T-helper 17 cell (primary cell): ENCODE results near the gene TBC1D1. TPM values are rescaled to one million over a fixed set of nuclear protein-coding genes. Genes with fewer than 3 reads are reported as not detected.

Experiments used
- ATAC-seq: fragments of 150-1000 bp; cut with Tn5 transposase; 2 replicates; pipeline ENCODE4 v1.10.0; 2021; ENCODE audit warnings: mild to moderate bottlenecking, moderate library complexity
- DNase-seq, 3 donors: peaks; one replicate each; pipeline versions ENCODE4 v3.0.0 to v3.0.0-alpha.2; 2020 to 2021
- H3K9me3 ChIP-seq: one replicate; pipeline ENCODE4 v1.7.0; 2013; ENCODE audit warnings: low read length, mild to moderate bottlenecking; ENCODE audit not compliant: control insufficient read depth, poor library complexity, severe bottlenecking
- H3K27ac Mint-ChIP-seq: one replicate; pipeline ENCODE4 v1.8.0; 2022; ENCODE audit warnings: mild to moderate bottlenecking, moderate library complexity, mixed read lengths
- H3K27me3 Mint-ChIP-seq: one replicate; pipeline ENCODE4 v1.8.0; 2022; ENCODE audit warnings: mixed read lengths
- H3K36me3 Mint-ChIP-seq: one replicate; pipeline ENCODE4 v1.8.0; 2022; ENCODE audit warnings: low read depth, mixed read lengths
- H3K4me1 Mint-ChIP-seq: one replicate; pipeline ENCODE4 v1.8.0; 2022; ENCODE audit warnings: mild to moderate bottlenecking, mixed read lengths
- H3K4me3 Mint-ChIP-seq: one replicate; pipeline ENCODE4 v1.8.0; 2022; ENCODE audit warnings: mild to moderate bottlenecking, moderate library complexity, mixed read lengths
- total RNA-seq, 4 donors: library from RNA in 2 of 4; stranded (reverse) in 2 of 4; gene quantifications; one replicate each; pipeline ENCODE4 v1.2.3 and lab custom pipeline; 2022 to 2026

The TBC1D1 gene, protein sequence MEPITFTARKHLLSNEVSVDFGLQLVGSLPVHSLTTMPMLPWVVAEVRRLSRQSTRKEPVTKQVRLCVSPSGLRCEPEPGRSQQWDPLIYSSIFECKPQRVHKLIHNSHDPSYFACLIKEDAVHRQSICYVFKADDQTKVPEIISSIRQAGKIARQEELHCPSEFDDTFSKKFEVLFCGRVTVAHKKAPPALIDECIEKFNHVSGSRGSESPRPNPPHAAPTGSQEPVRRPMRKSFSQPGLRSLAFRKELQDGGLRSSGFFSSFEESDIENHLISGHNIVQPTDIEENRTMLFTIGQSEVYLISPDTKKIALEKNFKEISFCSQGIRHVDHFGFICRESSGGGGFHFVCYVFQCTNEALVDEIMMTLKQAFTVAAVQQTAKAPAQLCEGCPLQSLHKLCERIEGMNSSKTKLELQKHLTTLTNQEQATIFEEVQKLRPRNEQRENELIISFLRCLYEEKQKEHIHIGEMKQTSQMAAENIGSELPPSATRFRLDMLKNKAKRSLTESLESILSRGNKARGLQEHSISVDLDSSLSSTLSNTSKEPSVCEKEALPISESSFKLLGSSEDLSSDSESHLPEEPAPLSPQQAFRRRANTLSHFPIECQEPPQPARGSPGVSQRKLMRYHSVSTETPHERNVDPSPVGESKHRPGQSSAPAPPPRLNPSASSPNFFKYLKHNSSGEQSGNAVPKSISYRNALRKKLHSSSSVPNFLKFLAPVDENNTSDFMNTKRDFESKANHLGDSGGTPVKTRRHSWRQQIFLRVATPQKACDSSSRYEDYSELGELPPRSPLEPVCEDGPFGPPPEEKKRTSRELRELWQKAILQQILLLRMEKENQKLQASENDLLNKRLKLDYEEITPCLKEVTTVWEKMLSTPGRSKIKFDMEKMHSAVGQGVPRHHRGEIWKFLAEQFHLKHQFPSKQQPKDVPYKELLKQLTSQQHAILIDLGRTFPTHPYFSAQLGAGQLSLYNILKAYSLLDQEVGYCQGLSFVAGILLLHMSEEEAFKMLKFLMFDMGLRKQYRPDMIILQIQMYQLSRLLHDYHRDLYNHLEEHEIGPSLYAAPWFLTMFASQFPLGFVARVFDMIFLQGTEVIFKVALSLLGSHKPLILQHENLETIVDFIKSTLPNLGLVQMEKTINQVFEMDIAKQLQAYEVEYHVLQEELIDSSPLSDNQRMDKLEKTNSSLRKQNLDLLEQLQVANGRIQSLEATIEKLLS (N-terminal part only)
- 10 to 100 TPM; 45.5 to 51.1 TPM for total RNA-seq
- 57.6 to 104 reads per million in 2 donors for total RNA-seq (lab: John Stamatoyannopoulos, UW)

DNA sequence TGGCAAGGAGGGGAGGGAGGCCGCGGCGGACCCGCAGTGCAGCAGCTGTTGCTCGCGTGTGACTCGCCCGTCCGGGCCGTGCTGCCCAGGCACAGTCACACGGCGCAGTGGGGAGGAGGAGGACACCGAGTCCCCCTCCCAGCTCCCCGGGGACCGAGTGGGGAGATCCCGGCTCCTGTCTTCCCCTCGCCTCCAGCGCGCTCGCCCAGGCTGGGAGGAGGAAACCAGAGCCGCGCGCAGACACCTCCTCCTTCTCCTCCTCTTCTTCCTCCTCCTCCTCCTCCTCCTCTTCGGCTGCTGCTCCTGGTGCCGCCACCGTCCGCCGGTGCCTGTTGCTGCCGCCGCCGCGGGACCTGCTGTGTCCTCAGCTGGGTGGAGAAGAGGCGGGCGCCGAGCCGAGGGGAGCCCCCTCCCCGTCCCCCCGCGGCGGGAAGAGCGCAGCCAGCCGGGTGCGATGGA lies at the start of gene TBC1D1:
Gene TBC1D1, plus strand, starts transcription at position 284 of the 459 bp plus-strand sequence. CDS start 11,012 bp downstream, outside the sequence.
- H3K9me3 ChIP-seq: no peaks in the 10 kb centered on the region
- Mint-ChIP-seq H3K4me3 (peak within 1 kb of the TSS; percentile 90), H3K27ac (peak within 1 kb of the TSS; percentile 94), H3K36me3 (no peaks in the 10 kb centered on the region), H3K27me3 (no peaks in the 10 kb centered on the region), H3K4me1 (peaks cover 24% of the 10 kb centered on the region)
- ATAC-seq: peak; percentile 51
- peak; percentile 7 to 17 (median 12) for DNase-seq

DNA sequence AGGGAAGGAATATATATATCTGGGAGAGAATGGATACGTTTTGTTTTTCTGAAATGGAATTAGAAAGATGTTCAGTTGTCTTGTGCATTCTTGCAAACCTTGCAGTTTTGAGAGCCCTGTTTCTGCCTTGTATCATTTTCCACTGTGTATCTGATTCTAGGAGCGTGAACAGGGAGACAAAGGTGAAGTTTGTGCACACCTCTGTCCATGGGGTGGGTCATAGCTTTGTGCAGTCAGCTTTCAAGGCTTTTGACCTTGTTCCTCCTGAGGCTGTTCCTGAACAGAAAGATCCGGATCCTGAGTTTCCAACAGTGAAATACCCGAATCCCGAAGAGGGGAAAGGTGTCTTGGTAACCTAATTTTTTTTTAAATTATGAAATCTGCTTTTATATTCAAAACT lies 46.7 kb upstream of the TBC1D1 start:
- DNase-seq: no peak
- no peaks in the 10 kb centered on the region for H3K9me3 ChIP-seq
- no peak for ATAC-seq
- peaks cover 12% of the 10 kb centered on the region for H3K36me3 Mint-ChIP-seq
- H3K27ac Mint-ChIP-seq: no peak overlapping the region
- H3K4me3 Mint-ChIP-seq: no peak overlapping the region
- H3K27me3 Mint-ChIP-seq: no peaks in the 10 kb centered on the region
- peaks cover 2% of the 10 kb centered on the region for H3K4me1 Mint-ChIP-seq

DNA sequence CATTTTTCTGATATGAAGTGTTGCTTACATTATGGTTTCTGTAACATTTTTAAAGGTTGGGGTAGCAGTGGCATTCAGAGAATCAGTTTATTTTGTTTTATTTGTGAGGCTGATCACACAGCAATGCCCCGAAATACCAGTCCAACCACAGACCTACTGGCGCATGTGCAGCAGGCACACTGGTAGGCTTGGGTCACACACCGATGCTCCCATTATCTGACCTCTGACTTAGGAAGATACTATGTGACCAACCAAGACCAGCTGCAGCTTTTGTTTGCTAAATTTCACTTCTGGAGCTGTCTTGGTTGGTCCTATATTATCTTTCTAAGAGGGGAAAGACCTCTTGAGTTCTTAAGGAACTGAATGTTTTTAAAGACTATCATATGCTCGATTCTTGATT lies 45.7 kb upstream of the TBC1D1 start:
- peaks cover 2% of the 10 kb centered on the region for H3K4me1 Mint-ChIP-seq
- H3K36me3 Mint-ChIP-seq: peaks cover 12% of the 10 kb centered on the region
- no peaks in the 10 kb centered on the region for H3K9me3 ChIP-seq
- no peak for ATAC-seq
- no peak overlapping the region for H3K4me3 Mint-ChIP-seq
- H3K27ac Mint-ChIP-seq: no peak overlapping the region
- no peaks in the 10 kb centered on the region for H3K27me3 Mint-ChIP-seq
- DNase-seq: no peak

DNA sequence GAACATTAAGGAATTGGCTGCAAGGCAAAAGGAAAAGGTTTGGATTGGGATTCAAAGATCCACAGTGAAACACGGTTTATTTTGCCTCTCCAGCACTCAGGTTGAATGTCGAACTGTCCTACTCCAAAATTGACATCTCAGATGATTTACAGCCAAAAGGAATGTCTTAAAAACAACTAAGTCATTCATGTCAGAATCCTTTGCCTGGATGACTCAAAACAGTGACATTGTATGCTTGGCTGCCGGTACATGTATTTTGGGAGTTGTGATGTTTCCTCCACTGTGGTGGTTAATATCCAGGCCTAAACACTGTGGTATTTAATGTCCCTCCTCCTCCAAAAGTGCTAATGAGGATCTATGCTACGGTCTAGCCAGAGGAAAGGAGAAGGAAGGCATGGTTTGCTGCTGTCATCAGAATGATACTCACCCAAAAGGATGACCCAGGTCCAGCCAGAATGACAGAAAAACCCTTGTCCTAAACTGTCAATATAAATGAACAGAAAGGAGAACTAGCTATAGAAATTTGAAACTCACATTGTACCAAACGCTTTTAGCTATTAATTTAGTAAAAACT lies 43.5 kb upstream of the TBC1D1 start:
- no peak for ATAC-seq
- no peak overlapping the region for H3K4me3 Mint-ChIP-seq
- peaks cover 15% of the 10 kb centered on the region for H3K36me3 Mint-ChIP-seq
- H3K27ac Mint-ChIP-seq: no peak overlapping the region
- peaks cover 4% of the 10 kb centered on the region for H3K4me1 Mint-ChIP-seq
- DNase-seq: no peak
- H3K9me3 ChIP-seq: no peaks in the 10 kb centered on the region
- no peaks in the 10 kb centered on the region for H3K27me3 Mint-ChIP-seq

DNA sequence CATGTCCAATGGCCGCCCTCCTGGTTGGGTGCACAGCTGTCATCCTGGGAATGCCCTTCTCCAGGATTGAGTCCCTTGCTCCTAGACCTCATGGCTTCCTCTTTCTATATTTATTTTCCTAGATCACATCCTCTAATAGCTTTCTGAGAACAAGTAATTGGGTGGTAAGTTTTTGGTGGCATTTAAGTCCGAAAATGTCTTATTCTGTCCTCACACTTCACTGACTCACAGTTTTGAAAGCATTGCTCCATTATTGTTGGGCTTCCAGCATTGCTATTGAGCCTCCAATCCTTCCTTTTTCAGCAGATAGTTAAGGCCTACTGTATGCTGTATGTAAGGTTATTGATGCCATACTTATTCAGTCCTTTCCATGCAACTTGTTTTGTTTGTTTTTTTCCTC lies 38.5 kb upstream of the TBC1D1 start:
- DNase-seq (no peak), ATAC-seq (no peak)
- Mint-ChIP-seq H3K27ac (no peak overlapping the region), H3K27me3 (no peaks in the 10 kb centered on the region), H3K36me3 (peaks cover 4% of the 10 kb centered on the region), H3K4me3 (no peak overlapping the region), H3K4me1 (peaks cover 4% of the 10 kb centered on the region)
- no peaks in the 10 kb centered on the region for H3K9me3 ChIP-seq

DNA sequence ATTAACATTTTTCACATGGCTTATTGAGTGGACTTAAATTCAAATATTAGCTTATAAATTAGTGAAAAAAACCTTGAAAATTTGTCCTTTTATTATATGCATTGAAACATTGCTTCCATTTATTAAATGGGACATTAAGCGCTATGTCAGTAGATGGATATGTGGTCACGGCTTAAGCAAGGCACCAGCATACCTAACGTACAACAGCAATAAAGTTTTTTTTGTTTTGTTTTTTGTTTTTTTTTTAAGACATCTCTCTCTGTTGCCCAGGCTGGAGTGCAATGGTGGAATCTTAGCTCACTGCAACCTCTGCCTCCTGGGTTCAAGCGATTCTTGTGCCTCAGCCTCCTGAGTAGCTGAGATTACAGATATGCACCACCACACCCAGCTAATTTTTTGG lies 32.8 kb upstream of the TBC1D1 start:
- Mint-ChIP-seq H3K27ac (no peak overlapping the region), H3K36me3 (no peaks in the 10 kb centered on the region), H3K4me3 (no peak overlapping the region), H3K27me3 (no peaks in the 10 kb centered on the region), H3K4me1 (no peaks in the 10 kb centered on the region)
- no peak for ATAC-seq
- H3K9me3 ChIP-seq: no peaks in the 10 kb centered on the region
- DNase-seq: no peak

DNA sequence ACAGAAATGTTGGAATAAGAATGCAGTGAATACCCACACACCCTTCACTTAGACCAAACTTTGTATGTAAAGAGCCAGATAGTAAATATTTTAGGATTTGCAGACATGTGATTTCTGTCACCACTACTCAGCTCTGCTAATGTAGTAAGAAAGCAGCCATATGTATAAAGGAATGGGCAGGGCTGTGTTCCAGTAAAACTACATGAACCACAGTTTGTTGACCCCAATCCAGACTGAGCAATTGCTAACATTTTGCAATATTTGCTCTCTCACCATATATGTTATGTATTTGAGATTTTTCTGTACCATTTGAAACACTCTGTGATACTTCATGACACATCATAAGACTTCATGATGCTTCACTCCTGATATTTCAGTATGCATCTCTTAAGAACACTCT lies 32.0 kb upstream of the TBC1D1 start:
- DNase-seq (no peak), ATAC-seq (no peak)
- Mint-ChIP-seq H3K4me3 (no peak overlapping the region), H3K36me3 (no peaks in the 10 kb centered on the region), H3K27me3 (no peaks in the 10 kb centered on the region), H3K4me1 (no peaks in the 10 kb centered on the region), H3K27ac (no peak overlapping the region)
- H3K9me3 ChIP-seq: no peaks in the 10 kb centered on the region

DNA sequence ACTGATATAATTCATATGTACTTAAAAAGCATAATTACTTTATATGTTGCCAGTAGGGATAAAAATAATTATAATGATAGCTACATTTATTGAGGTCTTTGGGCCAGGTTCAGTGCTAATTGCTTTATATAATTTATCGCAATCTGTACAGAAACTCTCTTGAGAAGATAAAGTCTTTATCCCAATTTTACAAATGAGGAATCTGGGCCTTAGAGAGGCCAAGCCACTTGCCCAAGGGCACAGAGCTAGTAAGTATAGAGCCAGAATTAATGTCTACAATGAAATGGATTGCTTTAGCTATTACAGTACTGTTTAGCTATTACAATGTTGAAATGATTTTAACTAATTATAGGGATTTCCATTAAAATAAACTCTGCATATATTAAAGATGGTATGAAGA lies 30.6 kb upstream of the TBC1D1 start:
- no peaks in the 10 kb centered on the region for H3K4me1 Mint-ChIP-seq
- no peaks in the 10 kb centered on the region for H3K27me3 Mint-ChIP-seq
- DNase-seq (no peak), ATAC-seq (no peak)
- no peaks in the 10 kb centered on the region for H3K36me3 Mint-ChIP-seq
- no peak overlapping the region for H3K4me3 Mint-ChIP-seq
- H3K9me3 ChIP-seq: no peaks in the 10 kb centered on the region
- no peak overlapping the region for H3K27ac Mint-ChIP-seq

DNA sequence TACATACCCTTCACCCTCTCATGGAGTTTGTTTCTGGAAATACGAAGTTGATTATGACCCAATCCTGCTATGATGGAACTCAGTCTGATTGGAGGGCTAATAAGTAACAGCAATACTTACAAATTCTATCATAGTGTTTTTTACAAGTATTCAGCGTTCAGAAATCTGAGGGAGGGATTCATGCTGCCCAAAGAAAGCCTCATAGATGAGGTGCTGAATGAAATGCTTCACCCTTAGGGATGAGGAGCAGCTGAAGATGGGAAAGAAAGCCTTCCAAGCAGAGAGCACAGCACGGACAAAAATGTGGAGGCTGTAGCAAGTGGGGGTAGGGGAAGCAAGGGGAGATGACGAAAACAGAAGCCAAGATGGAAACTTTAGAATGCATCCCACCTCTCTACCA lies 27.9 kb upstream of the TBC1D1 start:
- no peak overlapping the region for H3K27ac Mint-ChIP-seq
- H3K4me3 Mint-ChIP-seq: no peak overlapping the region
- H3K9me3 ChIP-seq: no peaks in the 10 kb centered on the region
- H3K36me3 Mint-ChIP-seq: peaks cover 6% of the 10 kb centered on the region
- DNase-seq (no peak), ATAC-seq (no peak)
- no peaks in the 10 kb centered on the region for H3K27me3 Mint-ChIP-seq
- H3K4me1 Mint-ChIP-seq: peaks cover 2% of the 10 kb centered on the region

DNA sequence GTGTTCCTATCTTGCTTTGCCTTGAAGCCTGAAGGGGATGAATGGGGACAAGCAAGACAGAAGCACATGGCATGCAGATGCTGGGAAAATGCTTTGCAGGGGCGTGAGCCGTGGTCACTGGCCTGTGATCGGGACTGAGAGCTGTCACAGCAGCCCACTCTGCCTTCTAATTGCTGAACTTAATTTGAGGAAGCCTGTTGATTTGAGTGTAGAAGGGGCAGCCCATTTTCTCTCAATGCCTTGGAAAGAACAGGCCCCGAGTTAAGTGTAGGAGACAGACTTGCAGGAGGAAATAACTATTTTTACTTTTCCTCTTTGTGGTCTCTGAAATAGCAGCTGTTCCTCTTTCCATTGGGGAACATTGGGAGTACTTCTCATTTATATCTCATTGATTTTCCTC lies 26.1 kb upstream of the TBC1D1 start:
- DNase-seq (no peak), ATAC-seq (no peak)
- H3K27ac Mint-ChIP-seq: peak overlapping the region; percentile 45
- peaks cover 6% of the 10 kb centered on the region for H3K36me3 Mint-ChIP-seq
- no peaks in the 10 kb centered on the region for H3K9me3 ChIP-seq
- no peaks in the 10 kb centered on the region for H3K27me3 Mint-ChIP-seq
- H3K4me3 Mint-ChIP-seq: no peak overlapping the region
- peaks cover 2% of the 10 kb centered on the region for H3K4me1 Mint-ChIP-seq

DNA sequence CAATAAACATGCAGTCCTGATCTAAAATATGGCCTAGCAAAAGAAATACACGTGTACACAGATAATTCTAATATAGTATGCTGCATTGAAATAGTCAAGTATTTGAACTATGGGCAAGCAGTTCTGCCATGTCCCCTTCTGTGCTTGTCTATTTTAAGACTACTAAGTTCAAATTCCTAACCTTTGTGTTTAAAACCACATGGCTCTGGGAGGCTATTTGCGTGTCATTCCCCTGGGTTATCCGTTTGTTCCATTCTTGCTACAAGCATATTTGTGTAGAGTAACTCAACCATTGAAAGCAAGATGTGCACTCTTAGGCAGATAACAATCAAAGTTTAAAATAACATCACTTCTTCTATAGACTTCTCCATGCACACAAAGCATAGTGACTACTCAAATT lies 25.4 kb upstream of the TBC1D1 start:
- Mint-ChIP-seq H3K27me3 (no peaks in the 10 kb centered on the region), H3K36me3 (peaks cover 6% of the 10 kb centered on the region), H3K27ac (no peak overlapping the region)

DNA sequence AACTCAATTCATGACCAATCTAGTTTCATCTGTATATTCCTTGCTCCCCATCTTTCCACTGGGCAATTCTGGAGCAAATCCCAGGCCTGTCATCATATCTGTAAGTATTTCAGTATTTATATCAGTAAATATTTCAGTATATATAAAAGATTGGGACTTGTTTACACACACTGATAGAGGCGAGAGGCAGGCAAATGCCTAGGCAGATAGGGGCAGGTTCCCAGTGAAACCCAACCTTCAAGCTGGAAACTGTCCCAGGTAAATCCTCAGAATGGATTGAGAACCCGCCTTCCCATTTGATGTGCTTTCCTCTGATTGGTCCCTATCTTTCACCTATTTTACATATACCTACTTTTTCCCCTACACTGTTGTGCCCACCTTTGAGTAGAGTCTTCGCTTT lies 23.8 kb upstream of the TBC1D1 start:
- Mint-ChIP-seq H3K27me3 (no peaks in the 10 kb centered on the region), H3K36me3 (peaks cover 6% of the 10 kb centered on the region), H3K27ac (no peak overlapping the region), H3K4me3 (no peak overlapping the region), H3K4me1 (peaks cover 7% of the 10 kb centered on the region)
- ATAC-seq: no peak
- DNase-seq: no peak
- no peaks in the 10 kb centered on the region for H3K9me3 ChIP-seq

More for the DNA sequence above, 25.4 kb upstream of the TBC1D1 start:
- DNase-seq: no peak
- no peaks in the 10 kb centered on the region for H3K9me3 ChIP-seq
- no peak for ATAC-seq
- no peak overlapping the region for H3K4me3 Mint-ChIP-seq
- peaks cover 2% of the 10 kb centered on the region for H3K4me1 Mint-ChIP-seq
